Activated naive CD8-positive, alpha-beta T cell treated with anti-CD3 and anti-CD28 coated beads, Interleukin-2, amount 50 U/mL, for 16 hours (primary cell): ENCODE data around the gene UNC5B.

Experiments used
- DNase-seq: peaks from one replicate; pipeline ENCODE4 v3.0.0-alpha.2; 2020; ENCODE audit warnings: low read depth, low spot score

The UNC5B gene

DNA sequence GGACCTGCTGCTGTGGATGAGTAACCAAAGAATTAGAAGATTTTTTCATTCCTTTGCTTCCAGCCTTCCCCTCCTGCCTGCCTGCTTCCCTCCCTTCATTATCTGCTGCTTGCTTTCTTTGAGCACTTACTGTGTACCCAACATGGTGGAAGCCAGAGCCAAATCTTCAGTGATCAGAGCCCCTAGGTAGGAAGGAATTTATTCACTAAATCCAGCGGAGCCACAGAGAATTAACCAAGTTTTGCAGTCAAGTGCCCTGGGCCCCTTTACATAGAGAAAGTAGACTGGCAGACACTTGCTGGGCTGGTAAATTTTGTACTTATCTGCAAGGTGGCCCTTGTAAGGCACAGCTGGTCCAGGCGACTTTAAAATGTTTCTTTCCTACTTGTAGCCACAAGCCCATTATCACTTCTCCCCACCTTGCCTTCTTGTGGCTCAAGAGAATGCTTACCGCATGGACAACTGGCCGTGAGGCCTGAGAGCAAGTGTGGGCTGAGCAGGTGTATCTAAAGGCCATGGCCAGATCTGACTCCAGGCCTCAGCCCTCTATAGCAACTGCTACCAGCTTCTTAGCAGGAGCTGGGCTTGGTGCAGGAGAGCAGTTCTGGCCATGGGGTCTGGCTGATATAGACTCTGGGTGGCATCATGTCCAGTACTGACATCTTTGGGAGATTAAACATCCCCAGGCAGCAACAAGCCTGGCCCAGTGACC is 11.1 kb downstream of the UNC5B start:
- DNase-seq = no peak

DNA sequence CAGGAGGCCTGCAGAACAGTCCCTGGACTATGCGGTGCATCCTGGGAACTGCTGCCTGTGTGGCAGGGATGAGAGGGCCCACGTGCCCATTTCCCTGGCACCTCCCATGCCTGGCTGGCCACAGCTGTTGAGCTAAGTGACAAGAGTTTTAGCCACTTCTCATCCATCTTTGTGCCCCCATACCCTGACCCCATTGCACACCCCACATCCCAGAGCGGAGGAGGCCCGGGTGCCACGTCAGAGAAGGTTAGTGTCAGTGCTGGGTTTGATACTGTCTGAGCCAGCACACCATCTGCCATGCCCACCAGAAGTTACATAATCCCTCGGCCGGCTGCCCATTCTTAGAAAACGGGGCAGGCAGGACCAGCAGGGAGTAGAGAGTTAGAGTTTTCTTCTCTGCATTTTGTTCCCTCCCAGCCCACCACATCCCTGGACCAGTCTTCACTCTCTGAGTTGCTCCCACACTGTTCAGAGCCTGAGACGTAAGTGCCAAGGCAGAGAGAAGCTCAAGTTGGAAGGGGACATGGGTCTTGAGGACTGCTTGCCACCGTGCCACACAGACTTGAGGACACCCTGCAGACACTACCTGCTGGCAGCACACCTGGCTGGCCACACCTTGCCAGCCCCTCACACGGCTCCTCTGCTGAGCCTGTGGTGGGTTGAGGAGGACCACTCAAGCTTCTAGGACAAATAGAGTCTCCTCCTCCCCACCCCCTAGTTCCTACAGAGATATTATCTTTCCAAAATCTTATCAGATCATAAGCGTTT is 13.1 kb downstream of the UNC5B start:
- no peak for DNase-seq

- DNase-seq = no peak
Observed at GRCh38 chr10:71228875-71229675, 16.7 kb downstream of the UNC5B start.

DNA sequence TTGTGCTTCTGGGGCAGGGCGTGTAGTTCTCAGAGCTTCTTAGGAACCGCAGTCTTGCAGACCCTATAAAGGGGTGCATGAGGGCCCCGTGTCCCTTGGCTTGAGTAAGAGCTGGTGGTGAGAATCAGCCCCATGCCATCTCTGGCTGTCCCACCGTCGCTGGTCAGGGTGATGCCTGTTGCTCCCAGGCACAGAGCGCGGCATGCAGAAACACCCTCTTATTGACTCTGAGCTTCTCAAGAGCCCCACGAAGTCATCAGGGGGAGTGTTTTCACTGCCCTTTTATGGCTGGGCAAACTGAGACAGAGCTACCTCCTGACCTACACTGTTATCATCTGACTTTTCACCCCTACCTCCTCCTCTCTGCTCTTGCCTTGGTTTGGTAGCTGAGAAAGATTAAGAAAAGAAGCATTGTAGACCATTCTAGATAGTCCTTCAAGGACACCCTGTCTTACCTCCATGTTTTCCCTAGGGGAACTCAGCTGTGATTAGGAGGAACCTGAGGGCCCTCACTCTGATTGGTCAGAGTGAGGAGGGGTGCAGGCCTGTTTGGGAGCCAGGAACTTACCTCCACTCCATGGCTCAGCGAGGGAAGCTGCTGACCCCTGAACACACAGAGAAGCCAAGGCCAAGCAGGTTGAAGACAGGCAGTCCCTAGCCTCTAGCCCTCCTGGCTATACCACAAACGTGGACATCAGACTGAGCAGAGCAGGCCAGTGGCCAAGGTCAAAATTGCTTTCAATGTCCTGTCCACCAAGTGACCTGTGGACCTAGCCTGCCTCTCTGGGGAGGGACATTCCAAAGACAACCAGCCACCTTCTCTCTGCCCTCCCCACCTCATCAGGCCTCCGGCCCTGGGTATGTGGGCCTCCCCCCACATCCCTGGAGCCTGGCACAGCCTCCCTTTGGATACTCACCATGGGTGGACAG is 17.6 kb downstream of the UNC5B start:
- DNase-seq = no peak

DNA sequence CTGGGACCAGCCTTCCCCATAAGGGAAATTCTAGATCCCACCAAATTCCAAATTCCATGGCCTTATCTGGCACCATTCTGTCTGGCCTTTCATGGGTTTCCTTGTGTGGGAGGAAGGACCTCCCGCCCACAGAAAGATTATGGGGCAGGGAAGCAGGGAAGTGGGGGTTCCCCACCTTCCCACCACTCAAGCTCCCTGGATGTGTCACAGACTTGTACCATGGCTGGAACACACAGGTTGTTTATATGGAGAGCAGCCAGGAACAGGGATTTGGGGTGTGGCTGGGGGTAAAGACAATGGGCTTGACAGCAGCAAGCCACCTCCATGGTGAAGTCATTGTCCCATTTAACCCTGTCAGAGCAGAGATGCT is 18.3 kb downstream of the UNC5B start:
- no peak for DNase-seq

DNA sequence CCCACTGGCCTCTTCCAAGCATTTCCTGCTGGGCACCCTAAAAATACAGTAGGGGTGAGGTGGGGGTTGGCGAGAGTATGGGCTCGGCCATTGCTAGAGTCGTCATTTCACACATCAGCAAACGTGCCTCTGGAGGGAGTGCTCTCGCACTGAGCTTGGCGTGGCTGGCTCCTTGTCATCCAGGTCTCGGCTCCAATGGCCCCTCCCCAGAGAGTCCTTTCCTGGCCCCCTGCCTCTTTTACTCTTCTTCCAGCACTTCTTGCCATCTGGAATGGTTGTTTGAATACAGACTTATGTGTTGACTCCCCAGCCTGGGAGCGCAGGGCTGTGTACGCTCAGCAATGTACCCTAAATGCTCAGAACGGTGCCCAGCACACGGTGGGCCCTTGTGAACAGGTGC is 18.8 kb downstream of the UNC5B start:
- DNase-seq = no peak

DNA sequence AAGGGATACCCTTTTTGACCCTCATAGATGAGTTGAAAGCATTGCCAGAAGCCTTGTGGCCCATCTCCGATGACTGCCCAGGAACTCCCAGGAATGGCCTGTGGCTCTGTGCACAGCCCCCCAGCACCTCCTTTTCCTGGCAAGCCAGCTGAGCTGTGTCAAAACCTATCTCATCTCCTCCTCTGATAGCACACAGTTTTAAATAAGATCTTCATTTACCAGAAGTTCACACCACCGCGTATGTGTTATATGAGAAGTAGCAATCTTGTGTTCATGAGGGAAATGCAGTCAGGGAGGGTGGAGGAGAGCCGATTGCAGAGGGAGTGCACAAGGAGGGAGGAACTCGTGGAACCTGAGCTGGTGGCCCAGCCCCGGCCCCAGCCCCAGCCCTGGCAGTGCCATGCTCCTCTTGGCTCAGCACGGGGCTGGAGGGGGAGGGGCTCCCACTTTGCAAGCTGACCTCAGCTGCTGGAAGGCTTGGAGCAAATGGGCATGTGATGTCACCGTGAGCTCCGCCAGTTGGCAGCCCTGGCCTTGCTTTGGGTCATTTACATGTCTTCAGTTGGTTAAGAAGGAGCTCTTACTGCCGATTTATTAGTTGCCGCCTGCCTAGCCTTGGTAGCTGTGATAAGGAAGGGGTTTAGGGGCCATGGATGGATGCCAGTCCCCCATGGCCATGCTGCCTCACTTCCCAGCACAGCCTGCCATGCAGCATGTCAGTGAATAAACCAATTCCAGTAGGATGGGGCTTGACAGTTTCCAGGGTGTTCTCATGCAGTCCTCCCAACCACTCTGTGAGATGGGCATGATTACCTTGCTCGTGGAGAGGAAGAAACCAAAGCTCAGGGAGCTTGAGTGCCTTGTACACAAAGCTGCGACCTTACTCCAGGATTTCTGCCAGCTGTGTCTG is 20.0 kb downstream of the UNC5B start:
- DNase-seq = no peak

DNA sequence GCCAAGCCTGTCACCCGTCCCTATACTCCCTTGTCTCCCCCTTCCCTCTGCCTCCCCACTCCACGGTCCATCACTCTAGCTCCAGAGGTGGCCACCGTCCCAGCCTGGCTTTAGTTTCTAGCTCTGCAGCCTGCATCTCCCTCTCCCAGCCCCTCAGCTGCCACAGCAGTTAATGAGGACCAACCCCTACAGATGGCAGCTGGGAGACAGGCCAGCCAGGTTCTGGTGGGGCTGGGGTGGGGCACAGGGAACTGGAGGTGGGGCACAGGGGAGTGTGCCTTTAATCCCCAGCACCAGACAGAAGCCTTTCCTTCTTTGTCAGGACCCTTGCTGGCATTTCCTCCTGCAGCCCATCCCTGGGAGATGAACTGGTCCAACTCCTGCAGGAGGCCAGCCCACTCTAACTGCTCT is 21.1 kb downstream of the UNC5B start:
- no peak for DNase-seq

GRCh38 chr10:71234004-71234894 is 21.9 kb downstream of the UNC5B start:
- no peak for DNase-seq

- no peak for DNase-seq
Observed at GRCh38 chr10:71234970-71235685, 22.8 kb downstream of the UNC5B start.

DNA sequence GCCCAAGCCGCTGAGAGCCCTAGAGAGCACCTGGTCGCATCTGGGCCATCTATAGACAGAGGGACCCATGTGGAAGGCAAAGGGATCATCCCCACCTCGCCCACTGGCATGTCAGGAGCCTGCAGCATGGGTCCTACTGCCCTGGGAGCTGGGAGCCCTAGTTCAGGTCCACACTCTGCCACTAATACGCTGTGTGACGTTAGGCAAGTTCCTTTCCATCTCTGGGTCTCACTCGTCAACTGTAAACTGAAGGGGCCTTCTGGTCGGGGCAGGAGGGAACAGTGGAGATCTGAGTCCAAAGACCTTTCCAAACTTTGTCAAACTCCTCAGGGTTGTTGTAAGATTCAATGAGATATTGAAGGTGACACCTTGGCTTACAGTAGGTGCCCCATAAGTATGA is 23.4 kb downstream of the UNC5B start:
- DNase-seq = no peak

DNA sequence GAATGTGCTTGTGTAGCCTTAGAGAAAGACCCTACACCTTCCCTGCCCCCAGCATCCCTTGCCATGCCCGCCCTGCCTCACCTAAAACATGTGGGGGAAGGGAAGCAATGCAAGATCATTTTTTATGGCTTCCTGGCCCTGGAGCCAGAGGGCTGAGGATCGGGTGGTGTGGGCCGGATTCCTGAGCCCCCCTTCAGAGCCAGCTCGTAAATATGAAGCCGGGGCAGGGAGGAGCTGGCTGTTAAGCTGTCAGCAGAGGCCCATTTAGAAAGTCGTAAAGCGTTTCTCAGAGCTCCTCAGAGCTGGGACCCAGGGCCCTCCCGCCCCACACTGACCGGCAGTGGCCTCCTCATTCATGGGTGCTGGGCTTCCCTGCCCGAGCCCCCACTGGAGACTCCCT is 23.9 kb downstream of the UNC5B start:
- no peak for DNase-seq

DNA sequence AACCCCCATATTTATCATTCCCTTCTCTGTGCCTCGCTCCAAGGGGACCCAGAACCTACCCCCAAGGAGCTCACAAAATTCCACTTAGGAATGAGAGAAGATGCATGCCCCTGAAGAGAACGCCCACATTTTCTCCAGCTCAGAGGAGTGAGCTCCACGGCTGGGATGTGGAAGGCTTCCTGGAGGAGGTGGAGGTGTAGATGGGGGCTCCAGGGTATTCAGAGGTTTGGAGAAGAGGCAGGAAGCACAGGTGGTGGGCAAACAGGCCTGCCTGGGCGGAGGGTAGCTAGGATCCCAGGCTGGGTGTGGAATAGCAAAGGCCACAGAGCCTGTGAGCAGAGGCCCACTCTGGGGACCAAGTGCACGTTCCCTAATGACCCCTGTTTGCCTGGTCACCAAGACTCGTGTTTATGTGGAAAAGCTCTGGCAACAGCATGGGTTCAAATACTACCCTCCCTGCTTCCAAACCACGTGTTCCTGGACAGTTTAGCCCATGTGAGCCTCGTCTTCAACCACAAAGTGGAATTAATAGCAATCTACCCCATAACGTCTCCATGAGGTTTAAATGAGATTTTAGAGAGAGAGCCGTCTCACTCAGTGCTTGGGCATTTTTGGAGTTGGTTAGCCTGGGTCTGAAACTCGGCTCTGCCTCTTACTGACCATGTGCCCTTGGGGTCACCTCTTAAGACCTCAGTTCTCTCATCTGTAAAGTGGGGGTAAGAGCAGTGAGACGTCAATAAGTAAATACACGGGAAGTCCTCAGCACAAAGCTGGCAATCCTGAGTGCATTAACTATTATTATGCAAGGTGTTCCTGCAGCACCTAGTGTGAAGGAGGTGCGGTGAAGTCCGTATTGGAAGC is 24.7 kb downstream of the UNC5B start:
- DNase-seq = no peak

DNA sequence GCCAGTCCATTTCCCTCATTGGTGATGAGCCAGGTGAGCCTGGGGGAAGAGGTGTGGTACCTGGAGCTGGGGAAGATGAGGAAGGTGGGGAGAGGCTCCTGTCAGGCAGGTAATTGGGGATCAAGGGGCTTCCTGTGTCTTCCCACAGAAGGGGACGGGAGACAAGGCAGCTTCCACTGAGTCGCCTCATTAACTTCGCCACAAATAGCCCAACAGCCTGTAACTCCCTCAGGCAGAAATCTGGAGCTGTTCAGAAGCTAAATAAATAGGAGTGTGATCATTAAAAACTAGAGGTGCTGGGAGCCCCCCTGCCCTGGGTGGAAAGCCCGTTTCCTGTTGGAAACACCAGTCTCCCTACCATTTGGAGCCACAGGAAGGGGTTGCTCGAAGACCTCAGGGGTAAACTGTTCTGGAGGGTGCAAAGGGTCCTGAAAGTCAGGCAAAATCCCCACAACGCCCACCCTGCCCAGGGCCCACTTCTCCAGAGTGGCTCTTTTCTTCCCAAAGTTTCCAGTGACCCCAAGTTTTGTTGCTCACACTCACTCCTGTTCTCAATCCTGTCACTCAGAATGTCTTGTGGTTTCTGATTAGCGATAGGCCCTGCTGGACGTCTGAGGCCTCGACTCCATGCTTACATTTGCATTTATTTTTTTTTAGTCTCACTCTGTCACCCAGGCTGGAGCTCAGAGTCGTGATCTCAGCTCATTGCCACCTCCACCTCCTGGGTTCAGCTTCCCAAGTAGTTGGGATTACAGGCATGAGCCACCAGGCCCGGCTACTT is 25.7 kb downstream of the UNC5B start:
- DNase-seq = no peak

DNA sequence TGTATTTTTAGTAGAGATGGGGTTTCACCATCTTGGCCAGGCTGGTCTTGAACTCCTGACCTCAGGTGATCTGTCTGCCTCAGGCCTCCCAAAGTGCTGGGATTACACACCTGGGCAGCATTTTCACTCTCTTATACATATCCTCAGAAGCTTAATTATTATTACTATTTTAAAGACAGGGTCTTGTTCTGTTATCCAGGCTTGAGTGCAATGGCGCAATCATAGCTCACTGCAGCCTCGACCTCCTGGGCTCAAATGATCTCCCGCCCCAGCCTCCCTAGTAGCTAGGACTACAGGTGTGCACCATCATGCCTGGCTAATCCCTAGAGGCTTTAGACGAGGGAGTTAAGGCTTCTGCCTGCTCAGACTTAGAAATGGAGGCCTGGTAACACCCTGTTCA is 26.3 kb downstream of the UNC5B start:
- no peak for DNase-seq

GRCh38 chr10:71239131-71239915 is 27.0 kb downstream of the UNC5B start:
- DNase-seq = no peak
